ENCODE results near the gene B4GALT2. TPM values are rescaled to one million over a fixed set of nuclear protein-coding genes. Genes with fewer than 3 reads are reported as not detected.
A peak's percentile ranks its signal among the peaks of the same experiment; 100 is the strongest.

The B4GALT2 gene
- total RNA-seq, 1 experiment from 2014 or later: 31.5 TPM

DNA sequence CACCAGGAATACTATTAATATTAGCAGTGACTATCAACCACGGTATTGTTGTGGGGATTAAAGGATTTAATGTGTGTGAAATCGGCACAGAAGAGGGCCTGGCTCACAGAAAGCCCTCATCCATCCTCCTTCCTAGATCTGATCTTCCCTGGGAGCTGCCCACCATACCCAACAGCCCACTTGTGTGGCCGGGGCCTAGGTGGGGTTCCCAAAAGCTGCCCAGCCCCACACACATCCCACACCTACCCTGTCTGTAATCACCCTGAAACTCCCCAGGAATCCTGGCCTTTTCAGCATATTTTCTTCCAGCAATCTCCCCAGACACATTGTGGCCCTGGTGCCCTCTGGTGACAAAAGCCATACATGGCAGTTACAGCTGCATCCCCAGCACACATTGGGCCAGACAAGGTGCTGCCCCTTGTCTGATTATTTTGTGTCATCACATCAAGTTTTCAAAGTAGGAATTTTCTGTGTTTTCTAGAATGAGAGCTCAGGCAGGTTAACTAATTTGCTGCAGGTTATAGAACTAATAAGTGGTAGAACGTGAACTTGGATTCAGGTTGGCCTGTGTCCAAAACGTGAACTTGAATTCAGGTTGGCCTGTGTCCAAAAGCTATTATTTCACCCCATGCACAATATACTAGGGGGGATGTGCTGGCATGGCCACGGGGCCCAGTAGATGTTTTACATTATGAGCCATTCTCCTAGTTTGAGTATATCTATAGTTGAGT is 57.6 kb downstream of the B4GALT2 start:
- BruUV-seq (replicated peaks): no TSS peak
- no peaks in the 10 kb centered on the region for H3K9me3 Mint-ChIP-seq (ENCODE audit: unreplicated experiment)
- TF ChIP-seq, protein P1, sequence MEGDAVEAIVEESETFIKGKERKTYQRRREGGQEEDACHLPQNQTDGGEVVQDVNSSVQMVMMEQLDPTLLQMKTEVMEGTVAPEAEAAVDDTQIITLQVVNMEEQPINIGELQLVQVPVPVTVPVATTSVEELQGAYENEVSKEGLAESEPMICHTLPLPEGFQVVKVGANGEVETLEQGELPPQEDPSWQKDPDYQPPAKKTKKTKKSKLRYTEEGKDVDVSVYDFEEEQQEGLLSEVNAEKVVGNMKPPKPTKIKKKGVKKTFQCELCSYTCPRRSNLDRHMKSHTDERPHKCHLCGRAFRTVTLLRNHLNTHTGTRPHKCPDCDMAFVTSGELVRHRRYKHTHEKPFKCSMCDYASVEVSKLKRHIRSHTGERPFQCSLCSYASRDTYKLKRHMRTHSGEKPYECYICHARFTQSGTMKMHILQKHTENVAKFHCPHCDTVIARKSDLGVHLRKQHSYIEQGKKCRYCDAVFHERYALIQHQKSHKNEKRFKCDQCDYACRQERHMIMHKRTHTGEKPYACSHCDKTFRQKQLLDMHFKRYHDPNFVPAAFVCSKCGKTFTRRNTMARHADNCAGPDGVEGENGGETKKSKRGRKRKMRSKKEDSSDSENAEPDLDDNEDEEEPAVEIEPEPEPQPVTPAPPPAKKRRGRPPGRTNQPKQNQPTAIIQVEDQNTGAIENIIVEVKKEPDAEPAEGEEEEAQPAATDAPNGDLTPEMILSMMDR (IDR thresholded peaks at IDR 0.05; ENCODE audit: insufficient read depth in 1 of 2, low read depth in 1 of 2, low read length in 1 of 2, severe bottlenecking in 1 of 2, unreplicated experiment in 1 of 2): peak; percentile 59 to 81
- ChIA-PET POLR2A (no interaction called here), CTCF (interaction anchor here (0.7 to 1.8 kb wide), 7 partner anchors 12 to 273 kb away, joined by 3 to 16 read pairs (median 4); no protein-coding TSS in a partner anchor)
- H3K36me3 Mint-ChIP-seq (ENCODE audit: insufficient read depth, unreplicated experiment): no peaks in the 10 kb centered on the region
- H3K4me1 Mint-ChIP-seq (ENCODE audit: low read depth, unreplicated experiment): peaks cover 16% of the 10 kb centered on the region
- Histone ChIP-seq H3K9me3 (no peaks in the 10 kb centered on the region), H3K27me3 (replicated peaks; ENCODE audit: control insufficient read depth, insufficient read depth, low read length) (no peaks in the 10 kb centered on the region), H3K4me3 (ENCODE audit: low read depth, low read length) (no peak overlapping the region), H3K4me1 (peaks cover 15% of the 10 kb centered on the region), H3K36me3 (ENCODE audit: control insufficient read depth, insufficient read depth, low read length) (no peaks in the 10 kb centered on the region)
- no peak overlapping the region for H3K4me3 Mint-ChIP-seq (ENCODE audit: unreplicated experiment)
- peak overlapping the region; percentile 48 for H3K27ac Mint-ChIP-seq (ENCODE audit: unreplicated experiment)
- intact Hi-C loops (cut with micrococcal nuclease; ENCODE audit: unreplicated experiment): loop anchor here (1.0 to 5.0 kb wide), 3 partner anchors 31 to 274 kb away; no protein-coding TSS in a partner anchor
- H3K27me3 Mint-ChIP-seq (ENCODE audit: insufficient read depth, unreplicated experiment): no peaks in the 10 kb centered on the region
- DNase-seq: peak; percentile 66 to 75

DNA sequence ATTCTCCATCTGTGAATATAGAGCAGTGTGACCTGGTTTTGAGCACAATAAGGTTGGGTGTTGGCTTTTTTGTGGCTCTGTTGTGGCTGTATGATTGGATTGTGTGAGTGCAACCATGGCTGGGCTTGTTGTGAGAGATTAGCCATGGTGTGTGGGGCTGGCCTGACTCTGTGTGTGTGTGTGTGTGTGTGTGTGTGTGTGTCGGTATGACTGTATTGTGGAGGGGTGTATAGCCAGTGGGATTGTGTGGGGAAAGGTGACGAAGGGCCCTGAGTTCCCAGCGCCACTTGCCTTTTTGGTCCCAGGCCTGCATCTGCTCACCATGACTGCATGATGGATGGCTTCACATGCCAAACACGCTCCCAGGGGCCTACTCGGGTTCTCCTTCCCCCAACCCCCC is 58.1 kb downstream of the B4GALT2 start:
- Mint-ChIP-seq H3K27me3 (ENCODE audit: insufficient read depth, unreplicated experiment) (no peaks in the 10 kb centered on the region), H3K27ac (ENCODE audit: unreplicated experiment) (no peak overlapping the region), H3K9me3 (ENCODE audit: unreplicated experiment) (no peaks in the 10 kb centered on the region), H3K4me1 (ENCODE audit: low read depth, unreplicated experiment) (peaks cover 16% of the 10 kb centered on the region), H3K36me3 (ENCODE audit: insufficient read depth, unreplicated experiment) (no peaks in the 10 kb centered on the region), H3K4me3 (ENCODE audit: unreplicated experiment) (no peak overlapping the region)
- intact Hi-C loops (cut with micrococcal nuclease; ENCODE audit: unreplicated experiment): loop anchor here (2.0 to 5.0 kb wide), 2 partner anchors 42 to 275 kb away; no protein-coding TSS in a partner anchor
- Histone ChIP-seq H3K4me3 (ENCODE audit: low read depth, low read length) (no peak overlapping the region), H3K36me3 (ENCODE audit: control insufficient read depth, insufficient read depth, low read length) (no peaks in the 10 kb centered on the region), H3K27me3 (replicated peaks; ENCODE audit: control insufficient read depth, insufficient read depth, low read length) (no peaks in the 10 kb centered on the region), H3K9me3 (no peaks in the 10 kb centered on the region), H3K4me1 (peaks cover 9% of the 10 kb centered on the region)
- no peak for DNase-seq
- ChIA-PET POLR2A (no interaction called here), CTCF (interaction anchor here (0.7 to 1.8 kb wide), 3 partner anchors 31 to 274 kb away, joined by 4 to 16 read pairs (median 8); no protein-coding TSS in a partner anchor)
- no TSS peak for BruUV-seq (replicated peaks)
- TF ChIP-seq, protein P1 (IDR thresholded peaks at IDR 0.05; ENCODE audit: insufficient read depth in 1 of 2, low read depth in 1 of 2, low read length in 1 of 2, severe bottlenecking in 1 of 2, unreplicated experiment in 1 of 2): no peak

- TF ChIP-seq, protein P1 (IDR thresholded peaks at IDR 0.05; ENCODE audit: insufficient read depth in 1 of 2, low read depth in 1 of 2, low read length in 1 of 2, severe bottlenecking in 1 of 2, unreplicated experiment in 1 of 2): no peak
- no peaks in the 10 kb centered on the region; the same call in 1 of the 2 replicates for H3K4me1 ChIP-seq
- CTCF ChIA-PET: no interaction called here
- no peak for DNase-seq
- no peaks in the 10 kb centered on the region for H3K27me3 ChIP-seq (replicated peaks; ENCODE audit: control insufficient read depth, insufficient read depth, low read length)
- no peaks in the 10 kb centered on the region for H3K36me3 ChIP-seq (ENCODE audit: control insufficient read depth, insufficient read depth, low read length)
- no peak overlapping the region for H3K27ac Mint-ChIP-seq (ENCODE audit: unreplicated experiment)
- no peaks in the 10 kb centered on the region for H3K9me3 ChIP-seq
- POLR2A ChIA-PET: no interaction called here
- H3K4me3 Mint-ChIP-seq (ENCODE audit: unreplicated experiment): no peak overlapping the region
- BruUV-seq (replicated peaks): no TSS peak
- no peaks in the 10 kb centered on the region for H3K27me3 Mint-ChIP-seq (ENCODE audit: insufficient read depth, unreplicated experiment)
- peaks cover 10% of the 10 kb centered on the region for H3K4me1 Mint-ChIP-seq (ENCODE audit: low read depth, unreplicated experiment)
- H3K4me3 ChIP-seq (ENCODE audit: low read depth, low read length): no peak overlapping the region
- intact Hi-C loops (cut with micrococcal nuclease; ENCODE audit: unreplicated experiment): loop anchor here (5.0 kb wide), 1 partner anchor 277 kb away; no protein-coding TSS in a partner anchor
- H3K36me3 Mint-ChIP-seq (ENCODE audit: insufficient read depth, unreplicated experiment): no peaks in the 10 kb centered on the region
- H3K9me3 Mint-ChIP-seq (ENCODE audit: unreplicated experiment): no peaks in the 10 kb centered on the region
Measured at GRCh38 chr1:44038876-44039657, 60.1 kb downstream of the B4GALT2 start.

Data from Caco-2 (cell line).